PC-9 (cell line): ENCODE results near the gene NFIA. TPM values are rescaled to one million over a fixed set of nuclear protein-coding genes. Genes with fewer than 3 reads are reported as not detected.

Experiments
- BruUV-seq: library from RNA; stranded (reverse); fragments of 400-500 nt; replicated peaks from 2 replicates; lab custom pipeline; 2021; lab: Mats Ljungman, UMichigan
- CTCF ChIA-PET: fragments of 300-600 bp; sonication (Branson Sonifier 250); formaldehyde crosslinking; loops from one replicate; lab custom pipeline; 2022; ENCODE audit warnings: antibody characterized with exemption; lab: Charles Lee
- POLR2A ChIA-PET: fragments of 300-600 bp; sonication (Branson Sonifier 250); formaldehyde crosslinking; loops from one replicate; lab custom pipeline; 2022; ENCODE audit warnings: antibody characterized with exemption; ENCODE audit not compliant: unreplicated experiment; lab: Charles Lee
- DNase-seq, 2 experiments: peaks; one replicate each; pipeline versions ENCODE4 v3.0.0 to v3.0.0-alpha.2; 2015 to 2022; ENCODE audit warnings: mixed read lengths in 1 of 2
- H2AFZ ChIP-seq: fragments of 200-600 bp; sonication (generic); 2 replicates; pipeline ENCODE4 v1.8.1; 2017; ENCODE audit warnings: antibody characterized with exemption
- H3F3A ChIP-seq: fragments of 200-600 bp; sonication (generic); 2 replicates; pipeline ENCODE4 v1.8.1; 2017; ENCODE audit warnings: antibody characterized with exemption, mild to moderate bottlenecking, low read depth; ENCODE audit not compliant: insufficient read depth
- H3K27ac ChIP-seq: fragments of 200-600 bp; sonication (generic); 2 replicates; pipeline ENCODE4 v1.6.1; 2016; ENCODE audit warnings: mixed run types
- H3K27me3 ChIP-seq: fragments of 200-600 bp; sonication (generic); 2 replicates; pipeline ENCODE4 v1.6.1; 2016; ENCODE audit warnings: low read depth, mixed run types; ENCODE audit not compliant: insufficient read depth
- H3K36me3 ChIP-seq: fragments of 200-600 bp; sonication (generic); 2 replicates; pipeline ENCODE4 v1.6.1; 2016; ENCODE audit warnings: low read depth, mixed run types
- H3K4me1 ChIP-seq: fragments of 200-600 bp; sonication (generic); replicated peaks from 2 replicates; pipeline ENCODE4 v1.6.1; 2016; ENCODE audit warnings: mixed run types; ENCODE audit not compliant: insufficient read depth
- H3K4me2 ChIP-seq: fragments of 200-600 bp; sonication (generic); 2 replicates; pipeline ENCODE4 v1.6.1; 2017; ENCODE audit warnings: mixed run types
- H3K4me3 ChIP-seq: fragments of 200-600 bp; sonication (generic); 2 replicates; pipeline ENCODE4 v1.6.1; 2016; ENCODE audit warnings: mixed run types
- H3K79me2 ChIP-seq: fragments of 200-600 bp; sonication (generic); 2 replicates; pipeline ENCODE4 v1.6.1; 2017; ENCODE audit warnings: low read depth, mixed run types
- H3K9me2 ChIP-seq: fragments of 200-600 bp; sonication (generic); 2 replicates; pipeline ENCODE4 v1.8.1; 2017; ENCODE audit warnings: mild to moderate bottlenecking; ENCODE audit not compliant: insufficient read depth
- H3K9me3 ChIP-seq: fragments of 200-600 bp; sonication (generic); 2 replicates; pipeline ENCODE4 v1.8.1; 2016; ENCODE audit warnings: low read depth; ENCODE audit not compliant: insufficient read depth
- H4K20me1 ChIP-seq: fragments of 200-600 bp; sonication (generic); 2 replicates; pipeline ENCODE4 v1.8.1; 2017; ENCODE audit not compliant: insufficient read depth
- CTCF ChIP-seq: fragments of 200-600 bp; sonication (generic); conservative IDR thresholded peaks from 2 replicates; pipeline ENCODE4 v1.6.1; 2017; ENCODE audit warnings: mixed run types, antibody characterized with exemption, mild to moderate bottlenecking, moderate library complexity
- EZH2 ChIP-seq: fragments of 200-600 bp; sonication (generic); IDR thresholded peaks from 2 replicates; pipeline ENCODE4 v1.8.0; 2017; ENCODE audit warnings: antibody characterized with exemption, low read depth
- intact Hi-C: fragments of 100-400 bp; cut with micrococcal nuclease; formaldehyde crosslinking; loops from one replicate; pipeline ENCODE4 v1.10.0; 2022; ENCODE audit not compliant: unreplicated experiment
- total RNA-seq: library from RNA; stranded (reverse); gene quantifications from 2 replicates; pipeline ENCODE4 v1.2.3, GENCODE V29; 2021

The NFIA gene
- total RNA-seq, 1 experiment from 2014 or later = 26.7 TPM

- H3K4me1 ChIP-seq = peaks cover 4% of the 10 kb centered on the region
- 0 out of 2 replicates have a peak, but pooled peaks cover 9% of the 10 kb centered on the region for H3K79me2 ChIP-seq
- no peaks in the 10 kb centered on the region for H3K36me3 ChIP-seq
- no peak for DNase-seq
- no peaks in the 10 kb centered on the region for H3K9me2 ChIP-seq
- H3K27me3 ChIP-seq = no peaks in the 10 kb centered on the region
- intact Hi-C loops = no loop called here
- H3K9me3 ChIP-seq = no peaks in the 10 kb centered on the region
- H3K4me3 ChIP-seq = no peak overlapping the region
- POLR2A ChIA-PET = no interaction called here
- BruUV-seq = no TSS peak
- CTCF ChIA-PET = no interaction called here
- H3K27ac ChIP-seq = no peak overlapping the region
- H2AFZ ChIP-seq = no peak overlapping the region
- peaks cover 16% of the 10 kb centered on the region; the same call in 1 of the 2 replicates for H3F3A ChIP-seq
- H4K20me1 ChIP-seq = no peaks in the 10 kb centered on the region
- TF ChIP-seq EZH2 (no peak), CTCF (no peak)
- H3K4me2 ChIP-seq = no peak overlapping the region
Measured at GRCh38 chr1:61247881-61248752, 165.8 kb downstream of the NFIA start.

DNA sequence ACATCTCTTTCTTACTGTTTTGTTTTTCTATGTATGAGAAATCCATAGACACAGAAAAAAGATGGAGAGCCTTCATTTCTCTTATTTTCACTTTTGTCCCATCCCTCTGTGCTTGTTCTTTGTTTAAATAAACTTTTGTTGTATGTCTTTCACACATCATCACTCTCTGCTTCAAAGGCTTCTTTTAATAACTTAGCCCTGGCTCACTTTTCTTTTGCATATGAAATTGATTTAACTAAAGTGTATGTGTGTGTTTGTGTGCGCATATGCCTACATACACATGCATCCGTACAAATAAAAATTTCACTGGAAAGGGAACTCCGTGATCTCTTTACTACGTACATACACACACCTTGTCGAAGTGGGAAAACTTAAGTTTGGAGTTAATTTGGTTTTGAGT is 168.6 kb downstream of the NFIA start:
- ChIA-PET CTCF (interaction anchor here (0.6 kb wide), 1 partner anchor 207 kb away, joined by 3 read pairs; no protein-coding TSS in a partner anchor), POLR2A (no interaction called here)
- no peak overlapping the region for H3K4me2 ChIP-seq
- H4K20me1 ChIP-seq = no peaks in the 10 kb centered on the region
- H3K4me3 ChIP-seq = no peak overlapping the region
- H3K27ac ChIP-seq = no peak overlapping the region
- intact Hi-C loops = no loop called here
- H3K9me3 ChIP-seq = no peaks in the 10 kb centered on the region
- peaks cover 22% of the 10 kb centered on the region for H3K4me1 ChIP-seq
- no peak overlapping the region for H2AFZ ChIP-seq
- peaks cover 7% of the 10 kb centered on the region; the same call in 1 of the 2 replicates for H3F3A ChIP-seq
- TF ChIP-seq EZH2 (no peak), CTCF (no peak)
- H3K79me2 ChIP-seq = peaks cover 18% of the 10 kb centered on the region
- no TSS peak for BruUV-seq
- no peaks in the 10 kb centered on the region for H3K27me3 ChIP-seq
- no peak for DNase-seq
- no peaks in the 10 kb centered on the region for H3K9me2 ChIP-seq
- no peaks in the 10 kb centered on the region for H3K36me3 ChIP-seq

GRCh38 chr1:61253059-61253735 is 170.8 kb downstream of the NFIA start:
- ChIA-PET CTCF (interaction anchor here (0.6 kb wide), 1 partner anchor 33 kb away, joined by 11 read pairs; no protein-coding TSS in a partner anchor), POLR2A (interaction anchor here (0.6 to 0.9 kb wide), 2 partner anchors 171 to 175 kb away, joined by 4 to 5 read pairs; partner anchors contain the start of gene NFIA)
- no peaks in the 10 kb centered on the region for H3K9me2 ChIP-seq
- no peaks in the 10 kb centered on the region for H3K36me3 ChIP-seq
- no peak for TF ChIP-seq CTCF
- TF ChIP-seq EZH2 = no peak
- H3K4me1 ChIP-seq = peaks cover 22% of the 10 kb centered on the region
- no peaks in the 10 kb centered on the region for H4K20me1 ChIP-seq
- peak overlapping the region; percentile 22 for H3K4me2 ChIP-seq
- H3K4me3 ChIP-seq = no peak overlapping the region
- H3K9me3 ChIP-seq = no peaks in the 10 kb centered on the region
- peaks cover 7% of the 10 kb centered on the region; the same call in 1 of the 2 replicates for H3F3A ChIP-seq
- peak overlapping the region; percentile 32; the same call in 1 of the 2 replicates for H2AFZ ChIP-seq
- H3K27me3 ChIP-seq = no peaks in the 10 kb centered on the region
- no TSS peak for BruUV-seq
- H3K79me2 ChIP-seq = peaks cover 22% of the 10 kb centered on the region
- intact Hi-C loops = no loop called here
- H3K27ac ChIP-seq = peak overlapping the region; percentile 36; the same call in 1 of the 2 replicates
- DNase-seq = peak; percentile 66 to 81
